ENCODE measurements around the gene TMTC1.

GRCh38 chr12:29609431-29610215, 174.1 kb downstream of the TMTC1 start:
- no peak for TF ChIP-seq CTCF (IDR thresholded peaks at IDR 0.05)
- TF ChIP-seq POLR2A (IDR thresholded peaks at IDR 0.05) = no peak
